ENCODE results near the gene PEX14. TPM values are rescaled to one million over a fixed set of nuclear protein-coding genes. Genes with fewer than 3 reads are reported as not detected.

The PEX14 gene
- total and polyA plus RNA-seq, 2 experiments from 2014 or later: 17.6 to 19.6 TPM

GRCh38 chr1:10669570-10669969 lies 194.8 kb downstream of the PEX14 start:
- Mint-ChIP-seq H3K4me3 (no peak overlapping the region), H3K27ac (no peak overlapping the region), H3K4me1 (peaks cover 35% of the 10 kb centered on the region), H3K27me3 (ENCODE audit: insufficient read depth, low read depth, poor library complexity) (peaks cover 6% of the 10 kb centered on the region), H3K36me3 (ENCODE audit: low read depth) (no peaks in the 10 kb centered on the region), H3K9me3 (no peaks in the 10 kb centered on the region)
- peak; percentile 6; the same call in 2 of the 3 replicates for ATAC-seq
- no peaks in the 10 kb centered on the region; the same call in 1 of the 2 replicates for H3K4me1 ChIP-seq (ENCODE audit: insufficient read depth)
- no peaks in the 10 kb centered on the region; the same call in 1 of the 2 replicates for H3K36me3 ChIP-seq (ENCODE audit: insufficient read depth)
- H3K27ac ChIP-seq (ENCODE audit: low read depth): no peak overlapping the region
- H3K9me2 ChIP-seq (ENCODE audit: insufficient read depth): no peaks in the 10 kb centered on the region
- H3K27me3 ChIP-seq (ENCODE audit: insufficient read depth): no peaks in the 10 kb centered on the region
- H3K4me2 ChIP-seq: no peak overlapping the region
- no peak for DNase-seq (ENCODE audit: low spot score)
- H3F3A ChIP-seq (replicated peaks; ENCODE audit: low read depth): no peaks in the 10 kb centered on the region
- H4K20me1 ChIP-seq (replicated peaks; ENCODE audit: insufficient read depth): no peaks in the 10 kb centered on the region
- H3K4me3 ChIP-seq: no peak overlapping the region
- H2AFZ ChIP-seq: no peak overlapping the region
- H3K79me2 ChIP-seq (replicated peaks; ENCODE audit: insufficient read depth): no peaks in the 10 kb centered on the region
- TF ChIP-seq CTCF (conservative IDR thresholded peaks at IDR 0.05; ENCODE audit: low read depth in 2 of 2): no peak
- TF ChIP-seq ZNF114 (CRISPR knock-in tag; IDR thresholded peaks at IDR 0.05): no peak
- TF ChIP-seq CREB1 (CRISPR knock-in tag; IDR thresholded peaks at IDR 0.05; ENCODE audit: low read depth): no peak
- TF ChIP-seq NANOG (IDR thresholded peaks at IDR 0.05; ENCODE audit: borderline replicate concordance): no peak
- no peak for TF ChIP-seq POLR2AphosphoS5 (IDR thresholded peaks at IDR 0.05; ENCODE audit: low read depth)
- TF ChIP-seq REST (IDR thresholded peaks at IDR 0.05; ENCODE audit: unreplicated experiment): no peak
- TF ChIP-seq JUNB (IDR thresholded peaks at IDR 0.05; ENCODE audit: unreplicated experiment): no peak
- no peak for TF ChIP-seq STAT1 (IDR thresholded peaks at IDR 0.05; ENCODE audit: unreplicated experiment)
- no peak for TF ChIP-seq EZH2phosphoT487 (IDR thresholded peaks at IDR 0.05; ENCODE audit: unreplicated experiment)
- TF ChIP-seq ZNF331 (CRISPR knock-in tag; IDR thresholded peaks at IDR 0.05; ENCODE audit: low read depth): no peak
- TF ChIP-seq ETS1 (IDR thresholded peaks at IDR 0.05): no peak
- no peak for TF ChIP-seq ZNF462 (CRISPR knock-in tag; IDR thresholded peaks at IDR 0.05)
- no peak for TF ChIP-seq EZH2 (IDR thresholded peaks at IDR 0.05; ENCODE audit: low read depth, unreplicated experiment)

Measured in GM23338 (cell line).